ENCODE measurements around the gene SLC22A31. TPM values are rescaled to one million over a fixed set of nuclear protein-coding genes. Genes with fewer than 3 reads are reported as not detected.

Gene SLC22A31
- total RNA-seq, 6 experiments from 2014 or later: 0.19 to 19.3 (median 6.8) TPM; not detected in 2

DNA sequence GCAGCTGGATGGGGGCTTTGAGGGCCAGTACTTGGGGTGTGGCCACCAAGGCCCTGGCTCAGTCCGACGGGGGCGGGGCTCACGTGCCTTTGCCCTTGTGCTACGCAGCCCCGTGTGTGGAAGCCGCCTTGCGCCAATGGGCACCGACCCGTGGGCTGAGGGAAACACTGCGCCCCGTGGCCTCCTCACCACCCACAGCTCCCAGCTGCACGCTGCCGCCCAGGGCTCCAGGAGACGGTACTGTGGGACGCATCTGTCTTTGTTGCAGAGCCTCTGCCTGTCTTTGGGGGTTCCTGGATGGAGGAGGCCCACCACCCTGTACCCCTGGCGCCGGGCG lies 21.2 kb downstream of the SLC22A31 start:
- Histone ChIP-seq H3K9me3 (no peaks in the 10 kb centered on the region), H3K4me1 (no peaks in the 10 kb centered on the region), H3K4me3 (no peak overlapping the region), H3K27me3 (no peaks in the 10 kb centered on the region), H3K36me3 (no peaks in the 10 kb centered on the region), H3K27ac (no peak overlapping the region)
- WGBS (ENCODE audit: insufficient coverage, low coverage, low lambda C conversion rate, missing lambda C conversion rate): no CpG with 5 or more reads among the region's 19 CpGs
- intact Hi-C loops (cut with DNase I): no loop called here
- DNase-seq (no peak), ATAC-seq (no peak)
- TF ChIP-seq, protein P1, sequence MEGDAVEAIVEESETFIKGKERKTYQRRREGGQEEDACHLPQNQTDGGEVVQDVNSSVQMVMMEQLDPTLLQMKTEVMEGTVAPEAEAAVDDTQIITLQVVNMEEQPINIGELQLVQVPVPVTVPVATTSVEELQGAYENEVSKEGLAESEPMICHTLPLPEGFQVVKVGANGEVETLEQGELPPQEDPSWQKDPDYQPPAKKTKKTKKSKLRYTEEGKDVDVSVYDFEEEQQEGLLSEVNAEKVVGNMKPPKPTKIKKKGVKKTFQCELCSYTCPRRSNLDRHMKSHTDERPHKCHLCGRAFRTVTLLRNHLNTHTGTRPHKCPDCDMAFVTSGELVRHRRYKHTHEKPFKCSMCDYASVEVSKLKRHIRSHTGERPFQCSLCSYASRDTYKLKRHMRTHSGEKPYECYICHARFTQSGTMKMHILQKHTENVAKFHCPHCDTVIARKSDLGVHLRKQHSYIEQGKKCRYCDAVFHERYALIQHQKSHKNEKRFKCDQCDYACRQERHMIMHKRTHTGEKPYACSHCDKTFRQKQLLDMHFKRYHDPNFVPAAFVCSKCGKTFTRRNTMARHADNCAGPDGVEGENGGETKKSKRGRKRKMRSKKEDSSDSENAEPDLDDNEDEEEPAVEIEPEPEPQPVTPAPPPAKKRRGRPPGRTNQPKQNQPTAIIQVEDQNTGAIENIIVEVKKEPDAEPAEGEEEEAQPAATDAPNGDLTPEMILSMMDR (IDR thresholded peaks at IDR 0.05): no peak
- TF ChIP-seq POLR2A (IDR thresholded peaks at IDR 0.05): no peak

DNA sequence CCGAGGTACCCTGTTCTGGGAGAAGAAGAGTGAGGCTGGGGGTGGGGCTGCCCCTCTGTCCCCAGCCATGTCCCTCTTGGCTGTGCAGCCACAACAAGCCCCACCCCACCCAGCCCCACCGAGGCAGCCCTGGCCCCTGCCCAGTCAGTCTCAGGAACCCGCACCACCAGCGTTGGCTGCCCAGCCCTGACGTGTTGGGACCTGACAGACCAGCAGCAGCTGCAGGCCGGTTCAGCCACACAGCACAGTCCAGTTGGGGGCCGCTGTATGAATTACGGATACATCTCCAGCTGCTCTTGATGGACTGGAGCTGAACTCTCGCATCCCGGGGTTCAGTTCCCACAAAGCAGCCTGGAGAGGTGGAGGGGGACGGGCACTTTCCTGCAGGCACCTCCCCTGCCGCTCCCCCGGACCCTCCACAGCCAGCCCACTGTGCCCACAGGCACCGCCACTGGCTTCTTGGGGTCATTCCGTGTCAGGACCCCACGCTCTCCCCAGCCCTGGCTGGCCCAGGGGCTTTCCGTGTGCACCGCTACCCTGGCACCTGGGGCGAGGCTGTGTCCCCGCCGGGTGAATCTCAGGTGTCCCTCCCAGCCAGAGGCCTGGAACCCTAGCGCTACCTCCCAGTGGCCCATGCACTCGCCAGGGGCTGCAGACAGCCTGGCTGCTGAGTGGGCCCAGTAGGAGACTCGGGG lies 21.7 kb downstream of the SLC22A31 start:
- intact Hi-C loops (cut with DNase I): no loop called here
- H3K27me3 ChIP-seq: no peaks in the 10 kb centered on the region
- no peak overlapping the region for H3K27ac ChIP-seq
- H3K4me1 ChIP-seq: no peaks in the 10 kb centered on the region
- no peaks in the 10 kb centered on the region for H3K36me3 ChIP-seq
- H3K9me3 ChIP-seq: no peaks in the 10 kb centered on the region
- ATAC-seq: no peak
- 60% methylated on average over 3 of the region's 24 CpGs for WGBS (ENCODE audit: insufficient coverage, low coverage, low lambda C conversion rate, missing lambda C conversion rate)
- no peak for DNase-seq
- TF ChIP-seq, protein P1 (IDR thresholded peaks at IDR 0.05): no peak
- TF ChIP-seq POLR2A (IDR thresholded peaks at IDR 0.05): no peak
- H3K4me3 ChIP-seq: no peak overlapping the region

DNA sequence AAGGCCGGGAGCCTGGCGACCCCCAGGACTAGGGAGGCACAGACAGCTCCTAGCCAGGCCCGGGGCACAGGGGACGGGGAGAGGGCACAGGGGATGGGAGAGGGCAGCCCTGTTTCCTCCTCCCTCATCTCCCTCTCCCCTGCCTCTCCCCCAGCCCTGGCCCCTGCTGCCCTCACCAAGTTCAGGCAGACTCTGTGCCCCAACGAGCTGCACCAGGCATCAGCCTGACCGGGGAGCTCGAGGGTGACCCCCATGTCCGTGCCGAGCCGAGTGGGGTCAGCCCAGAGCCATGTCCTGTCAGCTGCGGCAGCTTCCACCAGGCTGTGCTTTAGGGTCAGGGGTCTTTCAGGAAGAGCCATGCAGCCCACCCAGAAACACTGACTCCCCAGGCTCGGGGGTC lies 22.8 kb downstream of the SLC22A31 start:
- intact Hi-C loops (cut with DNase I): no loop called here
- WGBS (ENCODE audit: insufficient coverage, low coverage, low lambda C conversion rate, missing lambda C conversion rate): 20% methylated on average over 1 of the region's 12 CpGs
- Histone ChIP-seq H3K27ac (no peak overlapping the region), H3K27me3 (no peaks in the 10 kb centered on the region), H3K9me3 (no peaks in the 10 kb centered on the region), H3K36me3 (no peaks in the 10 kb centered on the region), H3K4me3 (no peak overlapping the region), H3K4me1 (no peaks in the 10 kb centered on the region)
- TF ChIP-seq POLR2A (IDR thresholded peaks at IDR 0.05): no peak
- TF ChIP-seq, protein P1 (IDR thresholded peaks at IDR 0.05): no peak
- ATAC-seq (no peak), DNase-seq (no peak)

DNA sequence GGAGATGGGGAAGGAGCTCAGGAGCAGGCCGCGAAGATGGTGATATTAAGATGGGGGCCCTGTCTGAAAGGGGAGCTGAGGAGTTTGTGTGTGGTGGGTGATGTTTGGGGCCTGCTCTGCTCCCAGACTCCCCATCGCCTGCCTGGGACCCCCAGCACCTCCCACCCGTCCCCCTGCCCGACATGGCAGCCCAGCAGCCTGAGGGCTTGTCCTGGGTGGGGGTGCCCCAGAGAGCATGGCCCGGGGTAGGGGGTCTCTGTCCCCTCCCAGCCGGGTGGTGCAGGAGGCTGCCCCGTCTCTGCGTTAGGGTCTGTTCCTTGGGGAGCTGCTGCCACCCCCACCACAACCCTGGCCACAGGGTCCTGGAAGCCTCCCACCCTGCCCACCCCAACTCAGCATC lies 23.6 kb downstream of the SLC22A31 start:
- Histone ChIP-seq H3K4me3 (no peak overlapping the region), H3K9me3 (no peaks in the 10 kb centered on the region), H3K4me1 (no peaks in the 10 kb centered on the region), H3K27ac (no peak overlapping the region), H3K36me3 (no peaks in the 10 kb centered on the region), H3K27me3 (no peaks in the 10 kb centered on the region)
- intact Hi-C loops (cut with DNase I): no loop called here
- ATAC-seq (no peak), DNase-seq (no peak)
- TF ChIP-seq, protein P1 (IDR thresholded peaks at IDR 0.05): no peak
- WGBS (ENCODE audit: insufficient coverage, low coverage, low lambda C conversion rate, missing lambda C conversion rate): 60% methylated on average over 1 of the region's 9 CpGs

Data from right lobe of liver (tissue), 6 donors.